ENCODE data around the gene NR4A2. TPM values are rescaled to one million over a fixed set of nuclear protein-coding genes. Genes with fewer than 3 reads are reported as not detected.

Gene NR4A2
- total RNA-seq, 1 experiment from 2014 or later: 17.9 TPM

- CTCF ChIA-PET: no interaction called here
- ATAC-seq (no peak), DNase-seq (ENCODE audit: low read depth, low spot score) (no peak)
- no peaks in the 10 kb centered on the region for H3K4me1 ChIP-seq (ENCODE audit: control insufficient read depth in 1 of 2, insufficient read depth in 2 of 2, low read length in 2 of 2)
- H3K4me3 ChIP-seq (replicated peaks in 1 of 2; ENCODE audit: low read depth in 1 of 2, low read length in 2 of 2): no peak overlapping the region
- BruUV-seq (replicated peaks): no TSS peak
- intact Hi-C loops (cut with micrococcal nuclease): no loop called here
- H3K9ac ChIP-seq (ENCODE audit: low read length): no peak overlapping the region
- H2AFZ ChIP-seq (ENCODE audit: low read depth, low read length, poor library complexity, severe bottlenecking): no peak overlapping the region
- no peak overlapping the region for H3K27ac ChIP-seq (ENCODE audit: low read depth, low read length)
- no peaks in the 10 kb centered on the region for H3K79me2 ChIP-seq (ENCODE audit: insufficient read depth, low read length)
- no peaks in the 10 kb centered on the region for H3K9me3 ChIP-seq (ENCODE audit: control insufficient read depth in 1 of 2, insufficient read depth in 1 of 2, low read depth in 1 of 2, low read length in 2 of 2)
- no peaks in the 10 kb centered on the region; the same call in 1 of the 2 replicates for H3K9me2 ChIP-seq (ENCODE audit: insufficient read depth)
- RAD21 ChIA-PET (ENCODE audit: low non-redundant PET in 1 of 2, low total read pairs in 2 of 2, uncharacterized antibody in 2 of 2, unreplicated experiment in 2 of 2): no interaction called here
- H4K20me1 ChIP-seq (ENCODE audit: insufficient read depth): no peaks in the 10 kb centered on the region
- no peaks in the 10 kb centered on the region for H3K27me3 ChIP-seq (ENCODE audit: insufficient read depth, low read length)
- POLR2A ChIA-PET: no interaction called here
- H3K36me3 ChIP-seq (ENCODE audit: control insufficient read depth in 1 of 2, insufficient read depth in 2 of 2, low read length in 2 of 2): no peaks in the 10 kb centered on the region
- no peak overlapping the region for H3K4me2 ChIP-seq (ENCODE audit: low read length)
- TF ChIP-seq SIN3A (IDR thresholded peaks at IDR 0.05; ENCODE audit: low read depth) (no peak), YY1 (IDR thresholded peaks at IDR 0.05; ENCODE audit: extremely low read depth, insufficient replicate concordance, low read depth, low read length) (no peak), MAX (IDR thresholded peaks at IDR 0.05) (no peak), ELF1 (IDR thresholded peaks at IDR 0.05; ENCODE audit: borderline replicate concordance, low read depth) (no peak), RAD21 (IDR thresholded peaks at IDR 0.05; ENCODE audit: low read depth) (no peak), JUND (IDR thresholded peaks at IDR 0.05) (no peak), EZH2phosphoT487 (IDR thresholded peaks at IDR 0.05; ENCODE audit: borderline replicate concordance) (no peak), ZBTB33 (IDR thresholded peaks at IDR 0.05; ENCODE audit: extremely low read depth, insufficient replicate concordance, low read length) (no peak)
These were observed 23.4 kb downstream of the NR4A2 start for GRCh38 chr2:156309167-156309566.

GRCh38 chr2:156306821-156307220 lies 25.7 kb downstream of the NR4A2 start:
- no peak for DNase-seq (ENCODE audit: low read depth, low spot score)
- Histone ChIP-seq H3K4me2 (ENCODE audit: low read length) (no peak overlapping the region), H3K79me2 (ENCODE audit: insufficient read depth, low read length) (no peaks in the 10 kb centered on the region), H2AFZ (ENCODE audit: low read depth, low read length, poor library complexity, severe bottlenecking) (no peak overlapping the region), H3K27ac (ENCODE audit: low read depth, low read length) (no peak overlapping the region), H3K9ac (ENCODE audit: low read length) (no peak overlapping the region), H3K4me3 (replicated peaks in 1 of 2; ENCODE audit: low read depth in 1 of 2, low read length in 2 of 2) (no peak overlapping the region), H3K9me3 (ENCODE audit: control insufficient read depth in 1 of 2, insufficient read depth in 1 of 2, low read depth in 1 of 2, low read length in 2 of 2) (no peaks in the 10 kb centered on the region), H3K27me3 (ENCODE audit: insufficient read depth, low read length) (no peaks in the 10 kb centered on the region), H4K20me1 (ENCODE audit: insufficient read depth) (no peaks in the 10 kb centered on the region), H3K4me1 (ENCODE audit: control insufficient read depth in 1 of 2, insufficient read depth in 2 of 2, low read length in 2 of 2) (no peaks in the 10 kb centered on the region), H3K36me3 (ENCODE audit: control insufficient read depth in 1 of 2, insufficient read depth in 2 of 2, low read length in 2 of 2) (no peaks in the 10 kb centered on the region), H3K9me2 (ENCODE audit: insufficient read depth) (no peaks in the 10 kb centered on the region; the same call in 1 of the 2 replicates)
- intact Hi-C loops (cut with micrococcal nuclease): no loop called here
- RAD21 ChIA-PET (ENCODE audit: low non-redundant PET in 1 of 2, low total read pairs in 2 of 2, uncharacterized antibody in 2 of 2, unreplicated experiment in 2 of 2): no interaction called here
- POLR2A ChIA-PET: no interaction called here
- no peak for ATAC-seq
- no TSS peak for BruUV-seq (replicated peaks)
- CTCF ChIA-PET: no interaction called here
- TF ChIP-seq JUND (IDR thresholded peaks at IDR 0.05) (no peak), MAX (IDR thresholded peaks at IDR 0.05) (no peak), EGR1 (IDR thresholded peaks at IDR 0.05; ENCODE audit: low read depth) (no peak), TCF7L2 (IDR thresholded peaks at IDR 0.05; ENCODE audit: borderline replicate concordance, extremely low read depth, insufficient read depth, insufficient read length) (no peak), EZH2 (IDR thresholded peaks at IDR 0.05) (no peak), CTCF (IDR thresholded peaks at IDR 0.05 in 2 of 3, conservative IDR thresholded peaks at IDR 0.05 in 1 of 3; ENCODE audit: borderline replicate concordance in 1 of 3, insufficient read depth in 1 of 3, low read depth in 2 of 3, low read length in 2 of 3) (no peak), POLR2AphosphoS5 (IDR thresholded peaks at IDR 0.05; ENCODE audit: low read depth, low read length) (no peak), ZBTB33 (IDR thresholded peaks at IDR 0.05; ENCODE audit: extremely low read depth, insufficient replicate concordance, low read length) (no peak), CEBPB (IDR thresholded peaks at IDR 0.05; ENCODE audit: low read depth) (no peak)
